IPS-15b (cell line): Measurements from ENCODE around the gene RABL2B.
"Not testable (repeated sequence)": the region's sequence is repeated elsewhere in the genome, so short reads cannot be mapped to it uniquely, and the experiment has no call there.

Experiments used
- H3K27me3 ChIP-seq: one replicate; pipeline ENCODE4 v1.6.1; 2013; ENCODE audit warnings: low read length; ENCODE audit not compliant: control insufficient read depth, insufficient read depth
- H3K36me3 ChIP-seq: one replicate; pipeline ENCODE4 v1.6.1; 2013; ENCODE audit warnings: low read length; ENCODE audit not compliant: control insufficient read depth, insufficient read depth
- H3K4me1 ChIP-seq: one replicate; pipeline ENCODE4 v1.6.1; 2013; ENCODE audit warnings: mild to moderate bottlenecking, low read length; ENCODE audit not compliant: control insufficient read depth, insufficient read depth
- H3K4me3 ChIP-seq: one replicate; pipeline ENCODE4 v1.5.1; 2013; ENCODE audit warnings: low read depth, low read length
- H3K9ac ChIP-seq: one replicate; pipeline ENCODE4 v1.6.1; 2013; ENCODE audit warnings: low read depth, mild to moderate bottlenecking, low read length
- H3K9me3 ChIP-seq: one replicate; pipeline ENCODE4 v1.6.1; 2013; ENCODE audit warnings: mild to moderate bottlenecking, low read length; ENCODE audit not compliant: control insufficient read depth, insufficient read depth

Gene RABL2B

DNA sequence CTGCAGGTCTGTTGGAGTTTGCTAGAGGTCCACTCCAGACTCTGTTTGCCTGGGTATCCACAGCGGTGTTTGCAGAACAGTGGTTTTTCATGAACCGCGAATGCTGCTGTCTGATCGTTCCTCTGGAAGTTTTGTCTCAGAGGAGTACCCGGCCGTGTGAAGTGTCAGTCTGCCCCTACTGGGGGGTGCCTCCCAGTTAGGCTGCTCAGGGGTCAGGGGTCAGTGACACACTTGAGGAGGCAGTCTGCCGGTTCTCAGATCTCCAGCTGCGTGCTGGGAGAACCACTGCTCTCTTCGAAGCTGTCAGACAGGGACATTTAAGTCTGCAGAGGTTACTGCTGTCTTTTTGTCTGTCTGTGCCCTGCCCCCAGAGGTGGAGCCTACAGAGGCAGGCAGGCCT is 27.0 kb downstream of the RABL2B start:
- not testable (repeated sequence) for H3K9me3 ChIP-seq, H3K4me1 ChIP-seq, H3K4me3 ChIP-seq, H3K9ac ChIP-seq, H3K36me3 ChIP-seq
- peaks cover 38% of the 10 kb centered on the region for H3K27me3 ChIP-seq

DNA sequence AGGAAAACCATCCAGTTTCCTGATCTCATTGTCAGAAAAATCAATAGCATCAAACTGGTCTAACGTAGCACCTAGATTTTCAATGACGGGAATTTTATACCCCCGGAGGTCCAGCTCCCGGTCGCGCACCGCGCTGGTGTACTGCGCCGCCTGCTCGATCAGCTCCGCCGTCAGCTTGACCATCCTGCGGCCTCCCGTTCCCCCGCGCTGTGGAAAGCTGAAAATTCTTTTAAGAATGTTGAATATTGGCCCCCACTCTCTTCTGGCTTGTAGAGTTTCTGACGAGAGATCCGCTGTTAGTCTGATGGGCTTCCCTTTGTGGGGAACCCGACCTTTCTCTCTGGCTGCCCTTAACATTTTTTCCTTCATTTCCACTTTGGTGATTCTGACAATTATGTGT is 28.2 kb downstream of the RABL2B start:
- not testable (repeated sequence) for H3K36me3 ChIP-seq, H3K4me1 ChIP-seq, H3K9me3 ChIP-seq, H3K9ac ChIP-seq, H3K4me3 ChIP-seq
- H3K27me3 ChIP-seq, result peaks cover 34% of the 10 kb centered on the region

- not testable (repeated sequence) for H3K9me3 ChIP-seq, H3K36me3 ChIP-seq, H3K4me1 ChIP-seq, H3K4me3 ChIP-seq, H3K9ac ChIP-seq
- peaks cover 16% of the 10 kb centered on the region for H3K27me3 ChIP-seq
These were observed 33.9 kb downstream of the RABL2B start for GRCh38 chr22:50749302-50750074.

DNA sequence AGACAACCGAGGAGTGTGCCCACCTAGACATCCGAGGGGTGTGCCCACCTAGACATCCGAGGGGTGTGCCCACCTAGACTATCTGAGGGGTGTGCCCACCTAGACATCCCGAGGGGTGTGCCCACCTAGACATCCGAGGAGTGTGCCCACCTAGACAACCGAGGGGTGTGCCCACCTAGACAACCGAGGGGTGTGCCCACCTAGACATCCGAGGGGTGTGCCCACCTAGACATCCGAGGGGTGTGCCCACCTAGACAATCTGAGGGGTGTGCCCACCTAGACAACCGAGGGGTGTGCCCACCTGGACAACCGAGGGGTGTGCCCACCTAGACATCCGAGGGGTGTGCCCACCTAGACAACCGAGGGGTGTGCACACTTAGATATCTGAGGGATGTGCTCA is 34.8 kb downstream of the RABL2B start:
- not testable (repeated sequence) for H3K9me3 ChIP-seq, H3K9ac ChIP-seq, H3K36me3 ChIP-seq, H3K4me3 ChIP-seq, H3K4me1 ChIP-seq
- H3K27me3 ChIP-seq, result peaks cover 13% of the 10 kb centered on the region

DNA sequence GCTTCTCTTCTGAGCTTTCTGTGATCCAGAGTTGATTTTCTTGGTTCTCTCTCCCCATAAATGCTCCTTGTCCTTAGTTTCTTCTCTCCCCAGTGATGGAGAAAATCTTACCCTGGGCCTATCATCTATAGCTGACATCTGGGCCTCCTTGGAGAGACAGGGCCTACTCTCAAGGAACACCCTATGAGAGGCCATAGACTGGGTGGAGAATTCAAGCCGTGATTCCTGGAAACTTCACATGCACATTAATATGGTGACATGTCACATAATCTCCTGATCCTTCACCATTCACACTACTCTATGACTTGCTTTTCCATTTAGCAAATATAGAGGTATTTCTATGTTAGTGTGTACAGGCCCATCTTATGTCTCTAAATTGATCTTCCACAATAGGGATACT is 35.9 kb downstream of the RABL2B start:
- not testable (repeated sequence) for H3K9ac ChIP-seq, H3K36me3 ChIP-seq, H3K4me3 ChIP-seq, H3K4me1 ChIP-seq, H3K9me3 ChIP-seq
- peaks cover 13% of the 10 kb centered on the region for H3K27me3 ChIP-seq

GRCh38 chr22:50744424-50744823 is 39.0 kb downstream of the RABL2B start:
- H3K9ac ChIP-seq, H3K4me1 ChIP-seq, H3K36me3 ChIP-seq, H3K9me3 ChIP-seq, H3K4me3 ChIP-seq: not testable (repeated sequence)
- peaks cover 16% of the 10 kb centered on the region for H3K27me3 ChIP-seq

- not testable (repeated sequence) for H3K9ac ChIP-seq, H3K4me1 ChIP-seq, H3K4me3 ChIP-seq, H3K9me3 ChIP-seq, H3K36me3 ChIP-seq
- H3K27me3 ChIP-seq, result peaks cover 36% of the 10 kb centered on the region
These were observed 42.7 kb downstream of the RABL2B start for GRCh38 chr22:50740714-50741113.

DNA sequence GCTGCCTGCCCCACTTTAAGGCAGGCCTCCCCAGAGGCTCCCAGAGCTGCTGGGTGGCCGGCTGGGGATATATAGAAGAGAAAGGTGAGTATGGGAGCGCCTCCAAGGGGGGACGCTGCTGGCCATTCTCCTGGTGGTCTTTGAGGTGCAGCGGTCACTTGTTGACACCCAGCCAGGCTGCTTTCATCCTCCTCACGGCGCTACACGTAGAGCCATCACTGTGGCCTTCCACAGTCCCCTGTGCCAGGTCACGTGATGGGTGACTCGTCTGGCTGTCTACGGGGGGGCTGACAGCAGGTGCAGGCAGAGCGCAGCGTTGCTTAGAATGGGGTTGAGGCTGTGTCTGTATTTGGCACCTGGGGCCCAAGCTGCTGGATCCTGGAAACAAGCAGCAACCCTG is 43.5 kb downstream of the RABL2B start:
- no peaks in the 10 kb centered on the region for H3K9me3 ChIP-seq
- H3K4me3 ChIP-seq, result no peak overlapping the region
- no peaks in the 10 kb centered on the region for H3K36me3 ChIP-seq
- no peaks in the 10 kb centered on the region for H3K4me1 ChIP-seq
- peaks cover 44% of the 10 kb centered on the region for H3K27me3 ChIP-seq
- H3K9ac ChIP-seq, result no peak overlapping the region

DNA sequence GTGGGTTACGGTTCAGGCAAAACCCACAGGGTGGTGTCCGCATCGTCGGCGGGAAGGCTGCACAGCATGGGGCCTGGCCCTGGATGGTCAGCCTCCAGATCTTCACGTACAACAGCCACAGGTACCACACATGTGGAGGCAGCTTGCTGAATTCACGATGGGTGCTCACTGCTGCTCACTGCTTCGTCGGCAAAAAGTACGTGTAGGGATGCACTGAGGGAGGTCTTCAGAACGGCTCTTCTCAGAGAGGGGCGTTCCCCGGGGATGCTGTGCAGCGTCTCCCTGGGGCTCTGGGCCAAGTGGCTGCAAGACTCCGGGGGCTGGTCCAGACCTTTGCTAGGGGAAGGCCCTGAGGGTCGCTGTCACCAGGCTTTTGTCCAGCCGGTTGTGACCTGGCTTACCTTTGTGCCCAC is 44.2 kb downstream of the RABL2B start:
- Histone ChIP-seq H3K36me3 (no peaks in the 10 kb centered on the region), H3K9ac (no peak overlapping the region), H3K4me3 (no peak overlapping the region), H3K4me1 (no peaks in the 10 kb centered on the region), H3K9me3 (no peaks in the 10 kb centered on the region), H3K27me3 (peaks cover 45% of the 10 kb centered on the region)

DNA sequence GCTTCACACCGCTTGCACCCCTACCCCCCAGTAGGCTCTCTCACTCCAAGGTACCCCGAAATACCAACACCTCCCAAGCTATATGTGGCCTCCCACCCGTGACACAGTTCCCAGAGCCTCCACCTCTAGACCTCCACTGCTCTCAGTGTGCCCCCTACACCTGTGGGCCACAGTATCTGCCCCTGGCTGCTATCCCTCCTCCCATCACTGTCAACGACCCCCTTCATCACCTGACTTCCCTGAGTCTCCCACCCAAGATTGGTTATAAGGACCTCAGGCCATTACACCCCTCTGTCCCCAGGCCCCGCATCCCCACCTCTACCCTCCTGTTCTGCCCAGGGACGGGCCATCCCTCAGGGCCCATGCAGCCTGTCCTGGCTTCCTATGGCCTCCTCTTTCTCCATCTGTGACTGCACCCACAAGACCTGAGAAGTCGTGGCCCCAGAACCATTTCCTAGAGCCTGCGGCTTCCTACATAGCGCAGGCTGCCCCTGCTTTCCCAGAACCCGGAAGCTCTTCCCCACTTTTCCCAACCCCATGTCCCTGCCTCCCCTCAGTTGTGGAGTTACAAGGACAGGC is 44.7 kb downstream of the RABL2B start:
- Histone ChIP-seq H3K4me1 (no peaks in the 10 kb centered on the region), H3K4me3 (no peak overlapping the region), H3K9ac (no peak overlapping the region), H3K27me3 (peaks cover 49% of the 10 kb centered on the region), H3K9me3 (no peaks in the 10 kb centered on the region), H3K36me3 (no peaks in the 10 kb centered on the region)

DNA sequence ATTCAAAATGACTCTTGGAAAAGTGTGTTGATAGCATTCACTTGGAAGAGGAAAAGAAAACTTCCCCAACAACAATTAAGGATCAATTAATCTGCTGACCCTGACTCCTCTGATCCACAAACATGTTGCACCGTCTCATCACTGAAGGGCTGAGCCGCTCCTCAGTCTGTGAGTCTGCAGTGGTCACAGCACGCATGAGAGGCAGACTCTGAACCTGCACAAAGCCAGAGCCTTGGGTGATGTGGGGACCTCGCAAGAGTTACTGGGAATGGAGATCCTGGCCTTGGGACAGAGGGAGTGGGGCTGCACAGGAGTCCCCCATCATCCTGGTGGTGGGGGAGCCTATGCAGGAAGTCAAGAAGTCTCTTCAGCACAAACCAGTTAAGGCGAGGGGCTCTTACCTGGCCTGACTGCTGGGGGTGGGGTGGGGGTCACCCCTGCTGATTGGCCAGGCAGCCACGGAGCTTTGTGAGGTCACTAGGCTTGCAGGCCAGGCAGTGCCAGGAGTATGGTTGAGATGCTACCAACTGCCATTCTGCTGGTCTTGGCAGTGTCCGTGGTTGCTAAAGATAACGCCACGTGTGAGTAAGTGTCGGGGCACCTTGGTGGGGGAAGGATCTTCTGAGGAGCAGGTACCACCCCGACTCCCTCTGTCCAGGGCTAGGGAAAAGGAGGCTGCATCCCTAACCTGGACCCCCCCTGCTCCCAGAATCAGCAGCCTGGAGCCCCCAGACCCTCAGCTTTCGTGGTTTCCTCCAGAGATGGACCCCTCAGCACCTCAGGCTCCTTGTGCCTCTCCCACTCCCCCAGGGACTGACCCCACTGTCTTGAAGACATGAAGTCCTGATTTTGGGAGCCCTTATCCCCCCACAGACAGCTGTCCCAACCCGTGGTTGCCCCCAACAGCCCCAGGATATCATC is 45.4 kb downstream of the RABL2B start, which contains the start of gene ACR:
Gene ACR, plus strand, starts transcription at position 477 of the 921 bp plus-strand sequence. Its CDS starts 32 bp downstream, at position 509.
- Histone ChIP-seq H3K36me3 (no peaks in the 10 kb centered on the region), H3K9me3 (no peaks in the 10 kb centered on the region), H3K27me3 (peaks cover 56% of the 10 kb centered on the region), H3K4me1 (no peaks in the 10 kb centered on the region), H3K9ac (no peak within 1 kb of the TSS), H3K4me3 (no peak within 1 kb of the TSS)

DNA sequence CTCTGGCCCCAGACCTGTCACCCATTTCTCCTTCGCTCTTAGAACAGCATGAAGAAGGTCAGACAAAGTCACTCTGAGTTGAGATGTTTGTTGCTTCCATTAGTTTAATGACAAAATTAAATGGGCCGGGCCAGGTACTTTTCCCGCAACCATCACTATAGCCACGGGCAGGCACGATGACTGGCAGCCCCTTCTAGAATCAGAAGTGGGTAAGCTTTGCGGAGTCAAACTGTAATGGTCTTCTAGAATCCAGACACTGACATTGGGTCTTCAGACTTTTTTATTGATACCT is 47.8 kb downstream of the RABL2B start:
- Histone ChIP-seq H3K9ac (no peak overlapping the region), H3K27me3 (peaks cover 70% of the 10 kb centered on the region), H3K9me3 (no peaks in the 10 kb centered on the region), H3K4me3 (no peak overlapping the region), H3K36me3 (no peaks in the 10 kb centered on the region), H3K4me1 (no peaks in the 10 kb centered on the region)
